Osteocyte (in vitro differentiated cells): ENCODE results near the gene CADM1. TPM values are rescaled to one million over a fixed set of nuclear protein-coding genes. Genes with fewer than 3 reads are reported as not detected.
"Not testable (repeated sequence)": the region's sequence is repeated elsewhere in the genome, so short reads cannot be mapped to it uniquely, and the experiment has no call there.

Experiments used
- DNase-seq: peaks from one replicate; pipeline ENCODE4 v3.0.0; 2021; ENCODE audit warnings: mixed read lengths; ENCODE audit not compliant: unreplicated experiment; ENCODE audit errors: extremely low spot score
- H3K27ac Mint-ChIP-seq: one replicate; pipeline ENCODE4 v1.8.0; 2021; ENCODE audit warnings: mild to moderate bottlenecking, mixed read lengths; ENCODE audit not compliant: unreplicated experiment
- H3K27me3 Mint-ChIP-seq: one replicate; pipeline ENCODE4 v1.8.0; 2021; ENCODE audit warnings: mixed read lengths; ENCODE audit not compliant: unreplicated experiment
- H3K36me3 Mint-ChIP-seq: one replicate; pipeline ENCODE4 v1.8.0; 2021; ENCODE audit warnings: mixed read lengths; ENCODE audit not compliant: unreplicated experiment
- H3K4me1 Mint-ChIP-seq: one replicate; pipeline ENCODE4 v1.8.0; 2021; ENCODE audit warnings: mixed read lengths; ENCODE audit not compliant: unreplicated experiment
- H3K4me3 Mint-ChIP-seq: one replicate; pipeline ENCODE4 v1.8.0; 2021; ENCODE audit warnings: mild to moderate bottlenecking, moderate library complexity, mixed read lengths; ENCODE audit not compliant: unreplicated experiment
- H3K9me3 Mint-ChIP-seq: one replicate; pipeline ENCODE4 v1.8.0; 2021; ENCODE audit warnings: mixed read lengths; ENCODE audit not compliant: unreplicated experiment
- CTCF ChIP-seq: fragments of 200-600 bp; sonication (generic); IDR thresholded peaks from 2 replicates; pipeline ENCODE4 v1.5.0; 2021; ENCODE audit warnings: antibody characterized with exemption, mild to moderate bottlenecking, moderate library complexity
- total RNA-seq: library from RNA; stranded (reverse); gene quantifications from 2 replicates; pipeline ENCODE4 v1.2.1, GENCODE V29; 2021

The CADM1 gene
- total RNA-seq, 1 donor from 2014 or later, result 24.2 TPM

- peaks cover 5% of the 10 kb centered on the region for H3K9me3 Mint-ChIP-seq
- no peak for TF ChIP-seq CTCF
- no peak overlapping the region for H3K4me3 Mint-ChIP-seq
- H3K27me3 Mint-ChIP-seq, result peaks cover 2% of the 10 kb centered on the region
- no peak overlapping the region for H3K27ac Mint-ChIP-seq
- no peaks in the 10 kb centered on the region for H3K4me1 Mint-ChIP-seq
- H3K36me3 Mint-ChIP-seq, result no peaks in the 10 kb centered on the region
- DNase-seq, result no peak
Observed at GRCh38 chr11:115481528-115481927, 22.7 kb downstream of the CADM1 start.

- Mint-ChIP-seq H3K4me3 (no peak overlapping the region), H3K4me1 (no peaks in the 10 kb centered on the region), H3K36me3 (no peaks in the 10 kb centered on the region), H3K27ac (no peak overlapping the region), H3K27me3 (no peaks in the 10 kb centered on the region), H3K9me3 (peaks cover under 1% of the 10 kb centered on the region)
- DNase-seq, result no peak
- TF ChIP-seq CTCF, result no peak
Observed at GRCh38 chr11:115480611-115481010, 23.6 kb downstream of the CADM1 start.

DNA sequence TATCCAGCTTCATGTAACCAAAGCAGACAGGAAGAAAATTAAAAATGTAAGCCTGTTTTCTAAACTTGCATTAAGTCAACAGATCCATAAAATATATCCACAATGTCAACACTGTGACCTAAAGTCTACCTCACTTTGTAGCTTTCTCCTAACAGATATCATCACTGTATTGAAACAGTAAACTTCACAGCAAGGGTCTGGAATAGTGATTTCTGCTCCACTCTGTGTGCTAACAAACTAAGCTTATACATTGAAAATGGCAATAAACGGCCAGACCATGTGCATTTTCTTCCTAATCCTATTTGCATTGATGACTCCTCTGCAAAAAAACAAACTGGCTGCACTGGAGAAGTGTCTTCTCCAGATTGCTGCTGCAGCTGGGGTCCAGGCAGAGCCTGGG lies 26.8 kb downstream of the CADM1 start:
- no peak for TF ChIP-seq CTCF

DNA sequence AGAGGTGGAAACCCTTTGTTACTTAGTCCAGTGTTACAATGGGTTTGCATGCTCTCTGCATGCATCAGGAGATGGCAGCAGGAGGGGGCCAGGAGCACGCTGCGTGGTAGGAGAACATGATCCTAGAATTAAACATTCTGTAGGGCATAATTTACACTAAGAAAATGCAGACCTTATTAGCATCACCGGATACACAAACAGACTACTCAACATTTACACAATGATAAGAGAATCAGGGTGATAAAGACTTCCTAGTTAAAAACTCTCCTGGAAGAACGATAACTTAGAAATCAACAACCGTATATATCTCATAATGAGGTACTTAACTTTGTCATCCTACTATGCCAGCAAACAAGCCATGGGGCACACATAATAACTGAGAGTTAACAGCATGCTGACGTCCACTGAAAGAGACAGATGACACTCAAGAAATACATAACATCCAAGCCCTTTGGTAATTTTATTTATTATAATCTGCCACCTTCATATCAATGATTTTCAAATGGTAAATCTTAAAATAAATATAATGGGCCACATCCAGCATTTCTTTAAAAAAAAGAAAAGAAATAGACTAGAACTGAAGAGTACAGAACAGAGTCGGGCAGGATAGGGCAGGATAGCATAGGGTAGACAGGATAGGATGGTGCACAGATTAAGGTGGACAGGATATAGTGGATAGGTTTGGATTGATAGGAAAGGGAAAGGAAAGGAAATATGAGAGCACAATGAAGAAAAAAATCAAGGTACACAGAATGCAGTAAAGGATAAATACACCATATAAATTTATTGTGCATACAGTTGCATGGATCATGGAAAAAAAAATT lies 27.5 kb downstream of the CADM1 start:
- no peak for DNase-seq
- TF ChIP-seq CTCF, result no peak
- Mint-ChIP-seq H3K27ac (no peak overlapping the region), H3K36me3 (no peaks in the 10 kb centered on the region), H3K4me1 (no peaks in the 10 kb centered on the region), H3K9me3 (no peaks in the 10 kb centered on the region), H3K4me3 (no peak overlapping the region), H3K27me3 (no peaks in the 10 kb centered on the region)

More for the DNA sequence above, 26.8 kb downstream of the CADM1 start:
- Mint-ChIP-seq H3K36me3 (no peaks in the 10 kb centered on the region), H3K4me1 (no peaks in the 10 kb centered on the region), H3K9me3 (no peaks in the 10 kb centered on the region), H3K4me3 (no peak overlapping the region), H3K27me3 (no peaks in the 10 kb centered on the region), H3K27ac (no peak overlapping the region)
- no peak for DNase-seq

- Mint-ChIP-seq H3K4me3 (no peak overlapping the region), H3K36me3 (no peaks in the 10 kb centered on the region), H3K27me3 (no peaks in the 10 kb centered on the region), H3K4me1 (no peaks in the 10 kb centered on the region), H3K27ac (no peak overlapping the region), H3K9me3 (no peaks in the 10 kb centered on the region)
- no peak for TF ChIP-seq CTCF
- DNase-seq, result no peak
Observed at GRCh38 chr11:115475564-115475963, 28.7 kb downstream of the CADM1 start.

GRCh38 chr11:115474306-115474705 lies 29.9 kb downstream of the CADM1 start:
- not testable (repeated sequence) for H3K4me1 Mint-ChIP-seq, H3K9me3 Mint-ChIP-seq, H3K27me3 Mint-ChIP-seq, H3K36me3 Mint-ChIP-seq, H3K4me3 Mint-ChIP-seq, DNase-seq, H3K27ac Mint-ChIP-seq
